ENCODE measurements around the gene CLCN3.

- TF ChIP-seq, protein P1, sequence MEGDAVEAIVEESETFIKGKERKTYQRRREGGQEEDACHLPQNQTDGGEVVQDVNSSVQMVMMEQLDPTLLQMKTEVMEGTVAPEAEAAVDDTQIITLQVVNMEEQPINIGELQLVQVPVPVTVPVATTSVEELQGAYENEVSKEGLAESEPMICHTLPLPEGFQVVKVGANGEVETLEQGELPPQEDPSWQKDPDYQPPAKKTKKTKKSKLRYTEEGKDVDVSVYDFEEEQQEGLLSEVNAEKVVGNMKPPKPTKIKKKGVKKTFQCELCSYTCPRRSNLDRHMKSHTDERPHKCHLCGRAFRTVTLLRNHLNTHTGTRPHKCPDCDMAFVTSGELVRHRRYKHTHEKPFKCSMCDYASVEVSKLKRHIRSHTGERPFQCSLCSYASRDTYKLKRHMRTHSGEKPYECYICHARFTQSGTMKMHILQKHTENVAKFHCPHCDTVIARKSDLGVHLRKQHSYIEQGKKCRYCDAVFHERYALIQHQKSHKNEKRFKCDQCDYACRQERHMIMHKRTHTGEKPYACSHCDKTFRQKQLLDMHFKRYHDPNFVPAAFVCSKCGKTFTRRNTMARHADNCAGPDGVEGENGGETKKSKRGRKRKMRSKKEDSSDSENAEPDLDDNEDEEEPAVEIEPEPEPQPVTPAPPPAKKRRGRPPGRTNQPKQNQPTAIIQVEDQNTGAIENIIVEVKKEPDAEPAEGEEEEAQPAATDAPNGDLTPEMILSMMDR (IDR thresholded peaks at IDR 0.05; ENCODE audit: insufficient read depth, low read length, poor library complexity, severe bottlenecking) = no peak
- no peak for TF ChIP-seq EZH2phosphoT487 (conservative IDR thresholded peaks at IDR 0.05; ENCODE audit: low read length)
Measured at GRCh38 chr4:169649545-169650226, 29.3 kb downstream of the CLCN3 start.
